Raji (cell line): ENCODE results near the gene MPZL2.

Experiments
- POLR2A ChIP-seq: IDR thresholded peaks from 2 replicates; pipeline ENCODE4 v1.6.1; 2011; ENCODE audit warnings: low read depth, low read length, control low read depth; ENCODE audit not compliant: insufficient read depth

The MPZL2 gene

DNA sequence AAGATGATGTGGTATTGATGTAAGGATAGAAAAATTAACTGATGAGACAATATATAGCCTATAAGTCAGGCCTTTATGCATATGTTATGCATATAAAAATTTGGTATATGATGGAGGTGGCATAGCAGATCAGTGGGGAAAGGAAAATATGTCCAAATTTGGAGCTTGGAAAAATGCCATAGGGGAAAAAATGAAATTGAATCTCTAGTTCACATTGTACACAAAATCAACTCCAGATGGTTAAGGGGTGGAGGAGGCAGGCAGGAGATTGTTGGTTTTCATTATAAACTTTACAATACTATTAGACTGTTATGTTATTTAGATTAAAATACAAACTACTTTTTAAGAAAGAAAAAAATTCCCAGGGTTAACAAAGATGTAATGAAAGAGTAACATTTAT, 25.3 kb upstream of the MPZL2 start:
- no peak for TF ChIP-seq POLR2A

DNA sequence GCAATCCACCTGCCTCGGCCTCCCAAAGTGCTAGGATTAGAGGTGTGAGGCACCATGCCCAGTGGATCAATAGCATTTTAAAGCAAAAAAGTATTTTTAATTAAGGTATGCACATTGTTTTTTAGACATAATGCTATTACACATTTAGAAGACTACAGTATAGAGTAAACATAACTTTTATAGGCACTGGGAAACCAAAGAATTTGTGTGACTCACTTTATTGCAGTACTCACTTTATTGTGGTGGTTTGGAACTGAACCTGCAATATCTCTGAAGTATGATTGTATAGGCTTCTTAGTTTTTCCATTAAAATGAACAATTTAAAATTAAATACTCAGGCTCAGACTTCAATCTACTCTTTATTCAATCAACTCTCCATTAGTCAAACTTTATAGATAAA, 22.9 kb upstream of the MPZL2 start:
- TF ChIP-seq POLR2A: no peak

DNA sequence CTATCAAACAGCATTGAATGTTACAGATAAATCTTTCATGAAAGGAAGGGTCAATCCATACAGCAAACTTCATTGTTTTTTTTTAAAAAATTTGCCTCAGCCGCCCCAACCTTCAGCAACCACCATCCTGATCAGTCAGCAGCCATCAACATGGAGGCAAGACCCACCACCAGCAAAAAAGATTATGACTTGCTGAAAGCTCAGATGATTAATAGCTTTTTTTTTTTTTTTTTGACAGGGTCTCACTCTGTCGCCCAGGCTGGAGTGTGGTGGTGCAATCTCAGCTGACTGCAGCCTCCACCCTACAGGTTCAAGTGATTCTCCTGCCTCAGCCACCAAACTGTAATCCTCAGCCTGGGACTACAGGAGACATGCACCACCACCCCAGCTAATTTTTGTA, 22.4 kb upstream of the MPZL2 start:
- TF ChIP-seq POLR2A: no peak

DNA sequence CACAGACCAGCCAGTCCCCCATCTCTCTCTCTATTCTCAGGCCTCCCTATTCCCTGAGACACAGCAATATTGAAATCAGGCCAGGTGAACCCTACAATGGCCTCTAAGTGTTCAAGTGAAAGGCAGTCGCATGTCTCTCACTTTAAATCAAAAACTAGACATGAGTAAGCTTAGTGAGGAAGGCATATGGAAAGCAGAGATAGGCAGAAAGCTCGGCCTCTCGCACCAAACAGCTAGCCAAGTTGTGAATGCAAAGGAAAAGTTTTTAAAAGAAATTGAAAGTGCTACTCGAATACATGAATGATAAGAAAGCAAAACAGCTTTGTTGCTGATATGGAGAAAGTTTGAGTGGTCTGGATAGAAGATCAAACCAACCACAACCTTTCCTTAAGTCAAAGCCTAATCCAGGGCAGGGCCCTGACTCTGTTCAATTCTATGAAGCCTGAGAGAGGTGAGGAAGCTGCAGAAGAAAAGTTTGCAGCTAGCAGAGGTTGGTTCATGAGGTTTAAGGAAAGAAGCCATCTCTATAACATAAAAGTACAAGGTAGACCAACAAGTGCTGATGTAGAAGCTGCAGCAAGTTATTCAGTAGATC, 19.8 kb upstream of the MPZL2 start:
- no peak for TF ChIP-seq POLR2A

DNA sequence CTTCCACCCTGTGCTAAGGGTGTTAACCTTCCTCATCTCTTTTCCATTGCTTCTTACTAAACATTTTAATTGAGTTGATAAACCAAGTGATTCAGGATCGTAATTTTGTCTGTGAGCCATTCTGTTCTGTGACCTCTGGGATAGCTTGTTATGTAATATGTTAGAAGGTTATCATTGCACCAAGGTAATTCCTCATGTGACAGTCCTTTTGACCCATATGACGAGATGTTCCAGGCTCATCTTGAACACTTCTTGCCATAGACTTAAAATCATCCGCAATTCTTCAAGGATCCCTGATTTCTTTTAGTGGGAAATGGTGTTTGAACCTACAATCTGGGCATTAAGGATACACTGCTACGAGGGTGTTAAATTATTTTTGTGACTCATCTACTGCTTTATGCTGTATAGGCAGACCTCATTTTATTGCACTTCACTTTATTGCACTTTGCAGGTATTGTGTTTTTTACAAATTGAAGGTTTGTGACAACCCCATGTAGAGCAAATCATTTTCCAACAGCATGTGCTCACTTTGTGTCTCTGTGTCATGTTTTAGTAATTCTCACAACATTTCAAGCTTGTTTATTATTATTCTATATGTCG, 19.0 kb upstream of the MPZL2 start:
- TF ChIP-seq POLR2A: no peak

DNA sequence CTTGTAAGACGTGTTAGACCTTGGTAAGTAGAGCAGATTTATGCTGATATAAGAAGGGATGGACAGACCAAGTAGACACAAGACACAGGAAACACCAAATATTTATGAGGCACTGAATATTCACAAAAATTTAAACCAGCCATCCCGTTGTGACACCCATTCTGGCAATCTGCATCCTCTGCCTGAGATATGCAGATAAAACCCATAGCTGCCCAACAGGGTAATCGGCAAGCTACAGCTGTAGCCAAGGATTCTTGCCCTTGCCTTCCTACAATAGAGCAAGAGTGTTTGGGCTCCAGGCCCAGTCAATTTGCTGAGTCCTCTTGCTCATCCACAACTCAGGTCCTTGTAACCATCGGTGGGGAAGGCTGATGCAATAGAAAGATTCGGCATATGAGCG, 18.5 kb upstream of the MPZL2 start:
- TF ChIP-seq POLR2A: no peak

DNA sequence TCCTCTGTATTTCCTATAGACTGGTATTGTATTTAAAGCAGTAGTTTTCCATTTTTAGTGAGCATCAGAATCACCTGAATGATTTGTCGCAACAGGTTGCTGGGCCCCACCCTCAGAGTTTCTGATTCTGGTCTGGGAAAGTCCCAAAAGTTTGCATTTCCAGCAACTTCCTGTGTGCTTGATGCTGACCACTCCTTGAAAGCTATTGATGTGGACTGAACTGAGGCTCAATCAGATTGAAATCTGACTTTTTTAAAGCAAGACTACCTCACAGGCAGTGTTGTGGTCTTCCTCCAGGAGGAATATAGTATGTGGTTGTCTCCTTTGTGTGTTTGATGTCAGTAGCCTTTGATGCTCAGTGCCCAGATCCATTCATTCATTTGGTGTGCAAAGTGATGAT, 17.2 kb upstream of the MPZL2 start:
- TF ChIP-seq POLR2A: no peak

DNA sequence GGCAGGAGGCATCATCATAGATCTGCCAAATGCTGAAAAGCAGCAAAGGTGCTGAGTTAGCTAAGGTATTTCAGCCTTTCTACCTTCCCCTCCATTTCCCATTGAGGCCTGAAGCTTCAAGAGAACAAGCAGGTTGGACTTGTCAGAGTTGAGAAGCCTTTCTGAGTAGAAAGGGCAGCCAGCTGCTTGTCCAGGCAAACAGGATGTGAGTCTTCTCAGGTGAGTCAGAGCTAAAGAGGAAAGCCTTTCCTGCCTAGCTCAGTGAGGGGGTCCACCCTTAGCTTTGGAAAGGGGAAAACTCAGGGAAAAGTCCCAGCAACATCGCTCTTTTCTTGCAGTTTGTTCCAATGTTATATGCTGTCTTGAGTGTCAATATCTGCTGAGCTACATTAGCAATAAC, 13.2 kb upstream of the MPZL2 start:
- no peak for TF ChIP-seq POLR2A

DNA sequence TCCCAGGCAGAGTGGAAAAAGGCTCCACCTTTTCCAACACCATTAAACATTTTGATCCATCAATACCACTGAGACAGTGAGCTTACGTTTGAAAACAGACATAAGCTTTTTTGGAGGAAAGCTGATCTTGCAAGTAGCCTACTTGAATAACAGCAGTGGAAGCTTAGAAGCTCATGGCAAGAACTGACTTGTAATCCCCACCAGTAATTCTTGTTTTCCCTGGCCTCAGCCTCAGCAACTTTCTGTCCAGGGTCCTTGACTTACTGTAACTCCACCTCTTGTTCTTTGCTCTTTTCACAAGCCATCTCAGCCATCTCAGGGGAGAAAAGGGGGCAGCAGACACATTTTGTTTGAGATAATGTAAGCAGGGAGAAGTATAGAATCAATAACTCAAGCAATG, 12.3 kb upstream of the MPZL2 start:
- no peak for TF ChIP-seq POLR2A

DNA sequence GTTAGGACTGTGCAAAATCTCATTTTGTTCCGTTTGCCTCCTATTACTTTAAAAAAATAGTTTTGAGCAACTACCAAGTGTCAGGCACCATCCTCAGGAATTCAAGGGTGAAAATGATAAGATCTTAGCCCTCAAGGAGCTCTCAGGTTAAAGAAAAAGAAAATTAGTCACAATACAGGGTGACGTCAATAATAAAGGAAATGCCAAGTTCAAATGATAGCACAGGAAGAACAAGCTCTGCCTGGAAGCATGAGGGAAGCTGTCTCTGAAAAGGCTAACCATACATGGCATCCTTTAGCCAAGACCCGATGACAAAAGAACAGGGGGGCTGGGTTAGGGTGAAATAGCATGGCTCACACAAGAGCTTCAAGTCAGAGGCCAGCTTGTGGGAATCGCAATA, 11.1 kb upstream of the MPZL2 start:
- no peak for TF ChIP-seq POLR2A

DNA sequence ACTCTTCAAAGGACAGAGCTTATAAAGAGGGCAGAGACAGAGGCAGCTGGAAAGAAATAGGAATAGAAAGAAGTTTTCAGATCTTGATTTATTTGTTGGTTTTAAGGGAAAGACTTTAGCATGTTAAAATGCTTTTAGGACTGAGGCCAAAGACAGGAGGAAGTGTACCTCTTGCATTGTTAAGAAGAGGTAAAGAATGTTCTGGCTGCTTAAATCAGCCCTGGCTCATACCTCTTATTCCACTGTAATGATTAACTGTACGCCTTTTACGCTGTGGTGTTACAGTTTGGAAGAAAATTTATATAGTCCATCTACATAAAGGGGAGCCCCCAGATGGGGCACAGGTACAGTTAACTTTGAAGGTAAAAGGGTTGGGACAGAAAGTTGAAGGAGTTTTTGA, 10.1 kb upstream of the MPZL2 start:
- no peak for TF ChIP-seq POLR2A

DNA sequence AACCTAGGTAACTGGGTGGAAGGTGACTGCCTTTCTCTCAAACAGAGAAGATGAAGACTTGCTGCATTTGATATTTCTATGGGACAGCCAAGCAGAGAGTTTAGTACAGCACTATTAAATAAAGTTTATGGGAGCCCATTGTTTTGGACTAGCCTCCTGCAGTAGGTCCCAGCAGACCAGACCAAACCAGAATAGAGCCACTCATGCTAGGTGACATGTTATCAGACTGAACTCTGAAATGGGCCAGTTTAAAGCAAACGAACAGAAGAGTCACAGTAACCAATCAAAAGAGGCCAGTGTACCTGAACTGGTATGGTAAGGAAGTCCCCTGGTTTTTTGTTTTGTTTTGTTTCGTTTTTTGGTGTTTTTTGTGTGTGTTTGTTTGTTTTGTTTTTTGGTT, 7.9 kb upstream of the MPZL2 start:
- TF ChIP-seq POLR2A: no peak

DNA sequence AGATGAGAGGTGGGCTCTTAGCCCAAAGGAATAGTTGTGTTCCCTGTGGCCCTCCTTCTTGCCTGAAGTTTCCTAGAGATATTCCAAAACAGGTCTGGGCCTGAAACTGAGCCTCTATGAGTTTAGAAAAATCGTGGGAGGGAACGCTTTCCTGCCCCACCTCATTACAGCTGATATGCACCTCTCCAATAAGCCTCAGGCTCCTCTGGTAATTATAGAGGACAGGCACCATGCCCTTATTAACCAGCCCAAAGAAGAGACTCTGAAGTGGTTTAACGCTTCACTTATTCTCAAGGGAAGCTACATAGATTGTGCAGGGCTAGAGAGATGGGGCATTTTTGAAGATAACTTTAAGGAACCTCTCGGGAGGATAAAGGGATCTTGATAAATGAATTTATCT, 3.4 kb upstream of the MPZL2 start:
- TF ChIP-seq POLR2A: no peak

DNA sequence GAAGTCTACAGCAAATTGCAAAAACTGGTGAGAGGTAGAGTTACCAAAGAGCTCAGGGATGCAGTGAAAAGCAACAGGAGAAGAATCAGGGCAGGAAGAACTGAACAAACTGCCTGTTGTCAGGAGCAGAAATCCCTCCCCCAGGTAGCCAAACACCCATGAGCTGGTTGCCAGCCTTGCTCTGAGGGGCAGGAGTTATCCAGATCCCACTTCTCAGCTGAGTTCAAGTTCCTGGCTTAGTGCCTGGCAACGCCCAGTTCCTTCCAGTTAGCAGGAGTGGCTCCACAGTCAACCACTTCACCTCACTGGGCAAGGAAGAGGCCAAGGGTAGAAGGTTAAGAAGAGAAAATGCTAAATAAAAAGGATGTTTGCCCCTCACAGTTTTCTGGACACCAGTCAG, 1.9 kb upstream of the MPZL2 start:
- no peak for TF ChIP-seq POLR2A

DNA sequence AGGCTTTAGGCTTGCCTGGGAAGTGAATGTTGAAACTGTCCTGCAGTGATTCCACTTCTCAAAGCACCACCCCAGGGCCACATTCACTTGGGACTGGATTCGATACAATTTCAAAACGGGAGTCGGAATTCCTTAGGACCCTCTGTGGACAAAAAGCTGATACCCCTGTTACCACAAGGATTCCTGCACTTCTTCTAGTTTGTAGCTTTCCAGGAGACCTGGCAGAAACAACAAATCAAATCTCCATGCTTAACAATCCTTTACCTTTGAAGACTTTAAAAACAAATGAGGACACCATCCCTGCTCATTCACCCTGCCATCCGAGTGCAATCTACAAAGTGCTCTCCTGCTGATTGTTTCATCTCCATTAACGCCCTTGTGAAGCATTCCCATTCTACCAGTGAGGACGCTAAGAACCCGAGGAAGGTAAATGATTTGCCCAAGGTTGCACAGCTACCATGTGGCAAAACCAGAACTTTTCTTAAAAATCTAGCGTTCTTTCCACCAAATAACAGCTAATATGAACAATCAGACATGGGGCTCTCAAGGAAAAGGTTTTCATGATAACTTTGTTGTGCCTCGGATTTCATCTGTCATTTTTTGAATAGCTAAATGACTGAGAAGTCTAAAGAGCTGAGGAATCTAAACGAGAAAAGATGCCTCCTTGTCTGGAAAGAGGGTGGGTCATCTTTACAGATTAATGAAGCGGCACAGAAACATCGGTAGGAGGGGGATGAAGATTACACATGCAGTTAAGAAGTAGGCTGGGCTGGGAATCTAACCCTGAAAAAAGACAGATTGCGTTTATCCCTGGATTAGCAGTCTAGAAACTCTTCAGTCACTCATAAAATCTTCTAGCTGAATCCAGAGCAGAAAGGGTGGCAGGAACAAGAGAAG, 720 bp upstream of the MPZL2 start:
- TF ChIP-seq POLR2A: no peak

DNA sequence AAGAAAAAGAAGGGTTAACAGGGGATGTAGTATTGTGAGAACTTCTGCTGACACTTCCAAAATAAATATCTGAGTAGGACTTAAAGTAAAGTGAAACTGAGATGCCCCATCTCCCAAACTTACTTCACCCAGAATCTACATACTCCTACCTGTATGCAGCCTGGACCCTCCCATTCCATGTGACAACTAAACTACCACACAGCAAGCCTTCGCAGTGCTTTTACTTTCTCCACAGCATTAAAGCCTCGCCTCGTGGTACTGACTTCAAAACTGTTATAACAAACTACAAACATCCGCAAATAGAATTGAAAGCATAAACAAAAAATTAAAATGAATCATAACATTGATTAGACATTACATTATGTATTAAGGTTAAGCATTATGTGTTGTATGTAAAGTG, 985 bp downstream of the MPZL2 start:
- TF ChIP-seq POLR2A: no peak
